Ishikawa (cell line): Measurements from ENCODE around the gene ZNF142.
A peak's percentile ranks its signal among the peaks of the same experiment; 100 is the strongest.

ENCODE experiments used
- CEBPB ChIP-seq: IDR thresholded peaks from 2 replicates; pipeline ENCODE4 v1.6.1; 2012
- CREB1 ChIP-seq: IDR thresholded peaks from 2 replicates; pipeline ENCODE4 v1.6.1; 2012; ENCODE audit warnings: low read depth
- EGR1 ChIP-seq: IDR thresholded peaks from 2 replicates; pipeline ENCODE4 v1.6.1; 2012
- EP300 ChIP-seq: IDR thresholded peaks from 2 replicates; pipeline ENCODE4 v1.6.1; 2012; ENCODE audit warnings: borderline replicate concordance
- FOXM1 ChIP-seq: IDR thresholded peaks from 2 replicates; pipeline ENCODE4 v1.6.1; 2012; ENCODE audit warnings: low read depth, borderline replicate concordance
- MAX ChIP-seq: IDR thresholded peaks from 2 replicates; pipeline ENCODE4 v1.6.1; 2012
- NFIC ChIP-seq: IDR thresholded peaks from 2 replicates; pipeline ENCODE4 v1.6.1; 2012
- RAD21 ChIP-seq: IDR thresholded peaks from 2 replicates; pipeline ENCODE4 v1.6.1; 2012; ENCODE audit warnings: low read depth
- REST ChIP-seq: IDR thresholded peaks from 2 replicates; pipeline ENCODE4 v1.6.1; 2012; ENCODE audit warnings: low read depth, mild to moderate bottlenecking
- TAF1 ChIP-seq: IDR thresholded peaks from 2 replicates; pipeline ENCODE4 v1.6.1; 2012; ENCODE audit warnings: low read depth, mild to moderate bottlenecking
- TCF12 ChIP-seq: IDR thresholded peaks from 2 replicates; pipeline ENCODE4 v1.6.1; 2012; ENCODE audit warnings: low read depth
- TEAD4 ChIP-seq: IDR thresholded peaks from 2 replicates; pipeline ENCODE4 v1.6.1; 2012
- USF1 ChIP-seq: IDR thresholded peaks from 2 replicates; pipeline ENCODE4 v1.6.1; 2012
- YY1 ChIP-seq: IDR thresholded peaks from 2 replicates; pipeline ENCODE4 v1.6.1; 2012; ENCODE audit warnings: low read depth
- ZBTB7A ChIP-seq: IDR thresholded peaks from 2 replicates; pipeline ENCODE4 v1.6.1; 2012; ENCODE audit warnings: low read depth

The ZNF142 gene

GRCh38 chr2:218643751-218644310 is 15.6 kb downstream of the ZNF142 start:
- TF ChIP-seq REST (no peak), EGR1 (no peak), MAX (no peak)

GRCh38 chr2:218642786-218643185 is 16.6 kb downstream of the ZNF142 start:
- no peak for TF ChIP-seq YY1
- no peak for TF ChIP-seq TAF1
- no peak for TF ChIP-seq REST
- TF ChIP-seq RAD21 = no peak
- TF ChIP-seq TEAD4 = no peak
- TF ChIP-seq NFIC = no peak
- TF ChIP-seq EP300 = no peak
- no peak for TF ChIP-seq CREB1
- TF ChIP-seq CEBPB = no peak
- no peak for TF ChIP-seq USF1
- TF ChIP-seq ZBTB7A = no peak
- no peak for TF ChIP-seq TCF12
- no peak for TF ChIP-seq MAX
- TF ChIP-seq FOXM1 = no peak
- TF ChIP-seq EGR1 = no peak

GRCh38 chr2:218642121-218642656 is 17.2 kb downstream of the ZNF142 start:
- TF ChIP-seq FOXM1 (no peak), CEBPB (no peak)

GRCh38 chr2:218638372-218638771 is 21.1 kb downstream of the ZNF142 start:
- TF ChIP-seq MAX (no peak), REST (no peak), TEAD4 (no peak), NFIC (no peak), FOXM1 (no peak), TAF1 (no peak), CEBPB (no peak), TCF12 (no peak), EP300 (no peak), EGR1 (no peak), RAD21 (no peak), USF1 (no peak), CREB1 (no peak), ZBTB7A (no peak), YY1 (no peak)

- TF ChIP-seq EGR1 (no peak), TAF1 (no peak), MAX (0 out of 2 replicates have a peak, but pooled peaks have one; percentile 25), TCF12 (no peak), USF1 (no peak), CREB1 (no peak), EP300 (peak; percentile 55; the same call in 1 of the 2 replicates), REST (no peak), NFIC (no peak), FOXM1 (no peak), YY1 (no peak), TEAD4 (peak; percentile 62)
Observed at GRCh38 chr2:218635719-218636118, 23.7 kb downstream of the ZNF142 start.
